ENCODE results near the gene LRRC57. TPM values are rescaled to one million over a fixed set of nuclear protein-coding genes. Genes with fewer than 3 reads are reported as not detected.

Gene LRRC57
- total RNA-seq, 2 donors from 2014 or later: 6.9 to 8.3 TPM

GRCh38 chr15:42494998-42495360, 53.6 kb downstream of the LRRC57 start:
- ATAC-seq (peak; percentile 42), DNase-seq (peak; percentile 43 to 78 (median 68))
- peaks cover 34% of the 10 kb centered on the region for H3K4me1 ChIP-seq
- no peaks in the 10 kb centered on the region for H3K36me3 ChIP-seq (replicated peaks in 1 of 2; ENCODE audit: insufficient read depth in 1 of 2, low read depth in 2 of 2)
- H3K27me3 ChIP-seq: no peaks in the 10 kb centered on the region
- intact Hi-C loops (cut with DNase I): no loop called here
- TF ChIP-seq, protein P1, sequence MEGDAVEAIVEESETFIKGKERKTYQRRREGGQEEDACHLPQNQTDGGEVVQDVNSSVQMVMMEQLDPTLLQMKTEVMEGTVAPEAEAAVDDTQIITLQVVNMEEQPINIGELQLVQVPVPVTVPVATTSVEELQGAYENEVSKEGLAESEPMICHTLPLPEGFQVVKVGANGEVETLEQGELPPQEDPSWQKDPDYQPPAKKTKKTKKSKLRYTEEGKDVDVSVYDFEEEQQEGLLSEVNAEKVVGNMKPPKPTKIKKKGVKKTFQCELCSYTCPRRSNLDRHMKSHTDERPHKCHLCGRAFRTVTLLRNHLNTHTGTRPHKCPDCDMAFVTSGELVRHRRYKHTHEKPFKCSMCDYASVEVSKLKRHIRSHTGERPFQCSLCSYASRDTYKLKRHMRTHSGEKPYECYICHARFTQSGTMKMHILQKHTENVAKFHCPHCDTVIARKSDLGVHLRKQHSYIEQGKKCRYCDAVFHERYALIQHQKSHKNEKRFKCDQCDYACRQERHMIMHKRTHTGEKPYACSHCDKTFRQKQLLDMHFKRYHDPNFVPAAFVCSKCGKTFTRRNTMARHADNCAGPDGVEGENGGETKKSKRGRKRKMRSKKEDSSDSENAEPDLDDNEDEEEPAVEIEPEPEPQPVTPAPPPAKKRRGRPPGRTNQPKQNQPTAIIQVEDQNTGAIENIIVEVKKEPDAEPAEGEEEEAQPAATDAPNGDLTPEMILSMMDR (IDR thresholded peaks at IDR 0.05): no peak
- TF ChIP-seq POLR2A (IDR thresholded peaks at IDR 0.05): no peak
- H3K27ac ChIP-seq: peak overlapping the region; percentile 82 to 95 (median 91)
- 1 to 3% methylated on average over 10 of the region's 10 CpGs for WGBS, 2 donors
- H3K4me3 ChIP-seq: peak overlapping the region; percentile 1 to 34
- H3K9me3 ChIP-seq: no peaks in the 10 kb centered on the region

GRCh38 chr15:42493679-42494078, 54.9 kb downstream of the LRRC57 start:
- Histone ChIP-seq H3K4me3 (no peak overlapping the region), H3K27ac (peak overlapping the region in 1 of 4 donors; percentile 95), H3K4me1 (peaks cover 26% of the 10 kb centered on the region), H3K27me3 (no peaks in the 10 kb centered on the region), H3K9me3 (no peaks in the 10 kb centered on the region), H3K36me3 (replicated peaks in 1 of 2; ENCODE audit: insufficient read depth in 1 of 2, low read depth in 2 of 2) (no peaks in the 10 kb centered on the region)
- intact Hi-C loops (cut with DNase I): no loop called here
- ATAC-seq (no peak), DNase-seq (no peak)
- TF ChIP-seq, protein P1 (IDR thresholded peaks at IDR 0.05): no peak
- no peak for TF ChIP-seq POLR2A (IDR thresholded peaks at IDR 0.05)
- 70 to 94% methylated on average over 1 of the region's 1 CpG for WGBS, 2 donors

DNA sequence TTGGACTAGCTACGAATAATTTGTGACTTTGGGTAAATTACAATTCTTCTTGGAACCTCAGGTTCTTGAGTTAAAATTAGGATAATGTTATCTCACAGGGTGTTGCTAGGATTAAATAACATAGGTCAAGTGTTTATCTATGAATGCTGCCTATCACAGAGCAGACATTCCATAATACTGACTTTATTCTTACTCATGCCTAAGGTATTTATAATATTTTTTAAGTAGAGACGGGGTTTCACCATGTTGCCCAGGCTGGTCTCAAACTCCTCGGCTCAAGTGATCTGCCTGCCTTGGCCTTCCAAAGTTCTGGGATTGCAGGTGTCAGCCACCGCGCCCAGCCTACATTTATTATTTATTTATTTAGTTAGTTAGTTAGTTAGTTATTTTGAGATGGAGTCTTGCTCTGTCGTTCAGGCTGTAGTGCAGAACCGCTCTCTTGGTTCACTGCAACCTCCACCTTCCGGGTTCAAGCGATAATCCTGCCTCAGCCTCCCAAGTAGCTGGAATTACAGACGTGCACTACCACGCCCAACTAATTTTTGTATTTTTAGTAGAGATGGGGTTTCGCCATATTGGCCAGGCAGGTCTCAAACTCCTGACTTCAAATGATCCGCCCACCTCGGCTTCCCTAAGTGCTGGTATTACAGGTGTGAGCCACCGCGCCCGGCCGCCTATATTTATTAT, 56.9 kb downstream of the LRRC57 start:
- H3K36me3 ChIP-seq (replicated peaks in 1 of 2; ENCODE audit: insufficient read depth in 1 of 2, low read depth in 2 of 2): no peaks in the 10 kb centered on the region
- H3K27me3 ChIP-seq: no peaks in the 10 kb centered on the region
- no peak for DNase-seq
- ATAC-seq: peak; percentile 25
- TF ChIP-seq POLR2A (IDR thresholded peaks at IDR 0.05): no peak
- TF ChIP-seq, protein P1 (IDR thresholded peaks at IDR 0.05): no peak
- H3K9me3 ChIP-seq: no peaks in the 10 kb centered on the region
- H3K4me1 ChIP-seq: peaks cover 23% of the 10 kb centered on the region
- intact Hi-C loops (cut with DNase I): no loop called here
- 82 to 85% methylated on average over 18 of the region's 18 CpGs for WGBS, 2 donors
- H3K4me3 ChIP-seq: peak overlapping the region in 1 of 2 donors; percentile 47
- peak overlapping the region; percentile 73 to 95 (median 90) for H3K27ac ChIP-seq

- Histone ChIP-seq H3K27me3 (no peaks in the 10 kb centered on the region), H3K36me3 (replicated peaks in 1 of 2; ENCODE audit: insufficient read depth in 1 of 2, low read depth in 2 of 2) (no peaks in the 10 kb centered on the region), H3K9me3 (no peaks in the 10 kb centered on the region), H3K4me1 (peaks cover 16% of the 10 kb centered on the region), H3K27ac (peak within 1 kb of the TSS; percentile 73 to 95 (median 90)), H3K4me3 (peak within 1 kb of the TSS; percentile 44 to 47)
- DNase-seq: peak; percentile 86 to 90 (median 88)
- TF ChIP-seq, protein P1 (IDR thresholded peaks at IDR 0.05): no peak
- TF ChIP-seq POLR2A (IDR thresholded peaks at IDR 0.05): peak; percentile 57 to 87 (median 86)
- 0 to 1% methylated on average over 34 to 51 of the region's 51 CpGs for WGBS, 2 donors
- peak; percentile 71 for ATAC-seq
- intact Hi-C loops (cut with DNase I): no loop called here
Measured at GRCh38 chr15:42490671-42491538, 57.7 kb downstream of the LRRC57 start, which contains the start of gene ZNF106. ZNF106 (minus strand) TSS chr15:42491141; CDS start chr15:42472289, 18,852 bp downstream.

Measured in body of pancreas (tissue), 4 donors.